Sciatic nerve (tissue), 2 donors: ENCODE results near the gene SLC6A13. TPM values are rescaled to one million over a fixed set of nuclear protein-coding genes. Genes with fewer than 3 reads are reported as not detected.

Experiments used
- ATAC-seq: fragments of 200-7000 bp; cut with Tn5 transposase; one replicate; pipeline ENCODE4 v1.9.1; 2020; ENCODE audit warnings: mild to moderate bottlenecking, moderate library complexity
- DNase-seq: peaks from one replicate; pipeline ENCODE4 v3.0.0-alpha.2; 2020; ENCODE audit warnings: low spot score
- intact Hi-C: fragments of 100-400 bp; cut with DNase I; formaldehyde crosslinking; loops from one replicate; pipeline ENCODE4 v1.14.2; 2022
- total RNA-seq: library from RNA; stranded (reverse); fragmentation: NEBNext Ultra II Directional; extraction: Animal tissue kit (Norgen Biotek cat#: 25700); gene quantifications from one replicate; pipeline ENCODE4 v1.2.1, GENCODE V29; 2021
- donor health status: DM: no; HTN: no; CAD: no.
- donor health status: DM: no; HTN: no; CAD: no.

Gene SLC6A13
- total RNA-seq, 1 donor from 2014 or later: 0.85 TPM

- DNase-seq (no peak), ATAC-seq (no peak)
- intact Hi-C loops: no loop called here
Measured at GRCh38 chr12:172732-173161, 89.9 kb downstream of the SLC6A13 start.

GRCh38 chr12:171743-172676, 90.6 kb downstream of the SLC6A13 start:
- ATAC-seq: no peak
- intact Hi-C loops: no loop called here

GRCh38 chr12:171276-171675, 91.4 kb downstream of the SLC6A13 start:
- intact Hi-C loops: no loop called here
- DNase-seq: no peak
- ATAC-seq: no peak

More at GRCh38 chr12:171743-172676, 90.6 kb downstream of the SLC6A13 start:
- DNase-seq: no peak

Other genes with a start within 250 kb of the SLC6A13 start
- gene IQSEC3, start 196.1 kb downstream of the SLC6A13 start, total RNA-seq: 6.8 TPM
- gene SLC6A12, start 48.7 kb downstream of the SLC6A13 start, total RNA-seq: 0.40 TPM
- 81.3 TPM for gene KDM5A, start 126.5 kb upstream of the SLC6A13 start, total RNA-seq
- 7.6 TPM for gene CCDC77, start 138.8 kb upstream of the SLC6A13 start, total RNA-seq
- 28.8 TPM for gene B4GALNT3, start 197.1 kb upstream of the SLC6A13 start, total RNA-seq